HG02870 (cell line): Measurements from ENCODE around the gene NME7.
"Not testable (repeated sequence)": the region's sequence is repeated elsewhere in the genome, so short reads cannot be mapped to it uniquely, and the experiment has no call there.

ENCODE experiments used
- ATAC-seq: cut with Tn5 transposase; IDR thresholded peaks from one replicate; pipeline ENCODE4 v1.9.1; 2021; ENCODE audit warnings: mild to moderate bottlenecking, moderate library complexity; ENCODE audit not compliant: unreplicated experiment

NME7 gene, protein sequence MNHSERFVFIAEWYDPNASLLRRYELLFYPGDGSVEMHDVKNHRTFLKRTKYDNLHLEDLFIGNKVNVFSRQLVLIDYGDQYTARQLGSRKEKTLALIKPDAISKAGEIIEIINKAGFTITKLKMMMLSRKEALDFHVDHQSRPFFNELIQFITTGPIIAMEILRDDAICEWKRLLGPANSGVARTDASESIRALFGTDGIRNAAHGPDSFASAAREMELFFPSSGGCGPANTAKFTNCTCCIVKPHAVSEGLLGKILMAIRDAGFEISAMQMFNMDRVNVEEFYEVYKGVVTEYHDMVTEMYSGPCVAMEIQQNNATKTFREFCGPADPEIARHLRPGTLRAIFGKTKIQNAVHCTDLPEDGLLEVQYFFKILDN

DNA sequence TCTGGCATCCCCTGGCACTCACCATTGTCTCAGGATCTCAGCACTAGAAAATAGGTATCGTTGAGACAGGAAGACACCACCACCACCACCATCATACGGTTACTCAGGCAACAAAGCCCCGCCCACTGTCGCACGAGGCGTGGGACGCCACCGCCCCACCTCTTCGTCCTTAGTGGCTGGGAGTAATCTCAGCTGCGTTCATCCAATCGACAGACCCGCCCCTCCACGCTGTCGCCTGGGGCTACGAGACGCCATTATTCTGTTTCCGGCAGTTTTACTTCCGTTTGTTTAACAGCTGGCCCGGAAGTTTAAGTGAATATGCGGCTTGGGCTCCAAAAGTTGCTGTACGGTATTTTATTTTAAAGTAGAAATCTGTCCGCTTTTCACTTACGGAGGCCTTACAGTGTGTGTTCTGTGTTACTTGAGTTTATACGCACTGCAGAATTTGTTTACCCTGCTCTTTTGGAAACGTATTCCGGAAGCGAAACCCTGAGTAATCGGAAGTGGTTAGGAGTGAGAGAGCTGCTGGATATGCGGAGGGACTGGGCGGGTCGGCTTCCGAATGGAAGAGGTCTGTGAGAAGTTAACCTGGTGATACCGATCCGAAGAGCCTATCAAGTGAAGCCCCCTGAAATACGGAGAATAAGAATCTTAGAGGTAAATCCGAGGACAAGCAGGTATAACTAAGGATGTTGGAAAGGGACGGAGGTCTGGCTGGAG is at the start of gene NME7, which contains the start of gene BLZF1:
NME7 (minus strand) TSS at position 112 of the 720 bp plus-strand sequence; CDS start at position 25, 87 bp downstream.
BLZF1 (plus strand) TSS at position 510 of the 720 bp plus-strand sequence. CDS start 1,328 bp downstream, outside the sequence.
- peak; percentile 96 for ATAC-seq

DNA sequence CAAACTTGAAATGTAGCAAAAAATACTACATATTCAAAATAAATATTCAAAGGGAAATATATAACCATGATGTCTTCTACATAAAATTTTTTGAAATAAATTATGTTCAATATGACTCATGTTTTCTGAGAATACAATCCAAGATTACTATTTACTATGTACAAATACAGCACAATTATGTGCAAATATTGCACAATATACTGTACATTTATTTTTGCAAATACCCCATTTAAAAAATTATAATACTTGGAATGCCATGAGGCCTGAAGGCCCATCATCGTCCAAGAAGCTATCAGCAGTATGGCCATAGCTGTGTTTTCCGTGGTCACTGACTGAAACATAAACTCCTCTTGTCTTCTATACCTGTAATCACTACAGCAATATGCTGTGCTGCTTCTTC is 47.4 kb upstream of the NME7 start:
- no peak for ATAC-seq

DNA sequence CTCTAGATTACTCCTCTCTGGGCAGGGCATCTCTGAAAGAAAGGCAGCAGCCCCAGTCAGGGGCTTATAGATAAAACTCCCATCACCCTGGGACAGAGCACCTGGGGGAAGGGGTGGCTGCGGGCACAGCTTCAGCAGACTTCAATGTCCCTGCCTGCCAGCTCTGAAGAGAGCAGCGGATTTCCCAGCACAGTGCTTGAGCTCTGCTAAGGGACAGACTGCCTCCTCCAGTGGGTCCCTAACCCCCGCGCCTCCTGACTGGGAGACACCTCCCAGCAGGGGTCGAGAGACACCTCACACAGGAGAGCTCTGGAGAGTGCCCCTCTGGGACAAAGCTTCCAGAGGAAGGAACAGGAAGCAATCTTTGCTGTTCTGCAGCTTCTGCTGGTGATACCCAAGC is 40.7 kb upstream of the NME7 start:
- ATAC-seq, result not testable (repeated sequence)

DNA sequence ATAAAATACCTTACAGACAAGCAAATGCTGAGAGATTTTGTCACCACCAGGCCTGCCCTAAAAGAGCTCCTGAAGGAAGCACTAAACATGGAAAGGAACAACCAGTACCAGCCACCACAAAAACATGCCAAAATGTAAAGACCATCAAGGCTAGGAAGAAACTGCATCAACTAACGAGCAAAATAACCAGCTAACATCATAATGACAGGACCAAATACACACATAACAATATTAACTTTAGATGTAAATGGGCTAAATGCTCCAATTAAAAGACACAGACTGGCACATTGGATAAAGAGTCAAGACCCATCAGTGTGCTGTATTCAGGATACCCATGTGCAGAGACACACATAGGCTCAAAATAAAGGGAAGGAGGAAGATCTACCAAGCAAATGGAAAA is 35.0 kb upstream of the NME7 start:
- not testable (repeated sequence) for ATAC-seq

DNA sequence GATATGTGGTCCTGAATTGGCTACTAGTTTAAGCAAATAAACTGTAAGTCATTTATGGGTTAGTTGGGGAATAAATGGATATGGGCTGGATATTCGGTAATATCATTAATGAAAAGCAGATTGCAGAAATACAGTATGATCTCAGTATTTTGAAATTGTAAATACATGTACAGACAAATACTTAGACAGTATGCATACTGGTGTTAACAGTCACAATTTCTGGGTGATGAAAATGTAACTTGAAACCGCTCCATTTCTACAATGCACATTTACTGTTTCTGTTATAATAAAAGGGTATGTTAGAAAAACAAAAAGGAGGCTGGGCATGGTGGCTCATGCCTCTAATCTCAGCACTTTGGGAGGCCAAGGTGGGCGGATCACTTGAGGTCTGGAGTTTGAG is 28.4 kb upstream of the NME7 start:
- ATAC-seq, result no peak

DNA sequence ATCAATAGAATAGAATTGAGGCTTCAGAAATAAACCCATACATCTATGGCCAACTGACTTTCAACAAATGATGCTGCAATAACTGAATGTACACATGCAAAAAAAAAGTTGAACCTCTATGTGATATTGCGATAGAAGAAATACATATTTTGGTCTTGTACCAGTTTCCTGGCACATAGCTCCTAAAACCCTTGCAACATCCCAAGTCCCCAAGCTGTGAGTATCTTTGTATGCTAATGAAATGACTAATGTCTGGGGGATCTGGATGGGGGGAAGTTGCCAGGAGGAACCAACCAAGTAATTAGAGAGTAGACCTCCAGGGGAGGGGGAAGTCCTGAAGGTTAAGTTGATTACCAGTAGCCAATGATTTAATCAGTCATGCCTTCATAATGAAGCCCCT is 24.8 kb upstream of the NME7 start:
- ATAC-seq, result no peak

DNA sequence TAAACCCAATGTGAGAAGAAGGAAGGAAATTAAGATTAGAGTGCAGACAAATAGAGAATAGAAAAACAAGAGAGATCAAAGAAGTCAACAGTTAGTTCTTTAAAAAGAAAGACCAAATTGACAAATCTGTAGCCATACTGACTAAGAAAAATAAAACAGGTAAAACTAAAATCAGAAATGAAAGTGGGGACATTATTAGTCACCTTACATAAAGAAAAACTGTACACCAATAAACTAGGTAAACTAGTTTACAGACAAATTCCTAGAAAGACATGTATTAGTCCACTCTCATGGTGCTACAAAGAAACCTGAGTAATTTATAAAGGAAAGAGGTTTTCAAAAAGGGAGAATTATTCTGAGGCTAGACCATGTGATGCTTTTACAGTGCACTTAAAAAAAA is 22.7 kb upstream of the NME7 start:
- peak; percentile 95 for ATAC-seq

DNA sequence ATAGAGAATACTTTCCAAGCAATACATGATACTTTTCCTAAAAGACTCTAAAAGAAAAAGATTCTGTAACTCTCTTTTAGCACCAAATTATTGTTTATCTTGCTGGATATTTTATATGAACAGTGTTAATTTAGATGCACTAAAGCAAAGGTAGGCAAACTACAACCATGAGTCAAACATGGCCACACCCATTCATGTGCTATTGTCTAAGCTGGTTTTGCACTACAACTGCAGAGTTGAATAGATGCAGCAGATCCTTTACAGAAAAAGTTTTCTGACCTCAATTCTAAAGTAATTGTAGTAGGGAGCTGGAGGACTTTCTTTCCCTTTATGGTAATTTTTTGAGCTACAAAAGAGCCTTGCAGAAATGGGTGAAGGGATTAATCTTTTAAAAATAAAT is 19.8 kb upstream of the NME7 start:
- no peak for ATAC-seq

DNA sequence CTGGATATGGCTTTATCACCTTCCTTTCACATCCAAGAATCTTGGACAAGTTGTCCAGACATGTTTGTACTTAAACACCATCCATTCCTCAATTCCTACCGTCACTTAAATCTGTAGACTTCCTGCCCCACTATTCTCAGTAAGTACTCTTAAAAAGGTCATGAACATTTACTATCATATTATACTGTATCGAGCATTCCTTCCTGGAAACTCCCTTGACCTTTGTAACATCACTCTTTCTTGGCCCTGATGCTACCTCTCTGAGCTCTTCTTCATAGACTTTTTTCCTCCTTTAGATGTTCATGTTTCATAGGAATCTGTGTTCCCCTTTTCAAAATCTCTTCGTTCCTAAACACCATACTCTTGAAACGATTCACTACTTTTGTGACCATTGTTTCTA is 15.9 kb upstream of the NME7 start:
- no peak for ATAC-seq

DNA sequence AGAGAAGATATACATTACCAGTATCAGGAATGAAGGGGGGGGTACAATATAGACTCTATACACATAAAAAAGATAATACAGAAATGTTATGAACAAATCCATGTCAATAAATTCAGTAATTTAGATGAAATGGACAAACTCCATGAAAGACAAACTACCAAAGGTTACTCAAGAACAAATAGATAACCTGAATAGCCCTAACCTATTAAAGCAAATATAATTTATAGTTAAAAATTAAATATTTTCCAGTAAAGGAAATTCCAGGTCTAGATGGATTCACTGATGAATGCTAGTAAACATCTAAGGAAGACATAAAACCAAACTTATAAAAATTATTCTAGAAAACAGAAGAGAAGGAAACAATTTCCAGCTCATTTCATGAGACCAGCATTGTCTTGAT is 13.6 kb upstream of the NME7 start:
- no peak for ATAC-seq

DNA sequence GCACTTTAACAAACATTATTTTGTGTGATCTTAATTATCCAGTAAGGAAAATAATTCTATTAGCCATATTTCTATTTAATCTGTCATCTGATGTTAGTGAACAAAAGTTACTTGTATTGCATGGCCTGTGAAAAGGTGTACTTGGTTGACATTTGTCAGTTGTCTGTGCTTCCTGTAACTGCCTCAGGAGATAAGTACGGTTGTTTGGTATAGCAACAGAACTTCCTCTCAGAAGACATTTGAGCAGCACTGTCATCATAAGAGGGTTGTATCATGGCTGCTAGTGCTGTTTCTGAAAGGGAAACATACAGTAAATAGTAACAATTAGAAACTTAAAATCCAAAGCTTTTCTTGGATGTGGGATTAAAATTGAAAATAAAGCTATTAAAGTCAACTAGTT is 3.8 kb upstream of the NME7 start:
- no peak for ATAC-seq

DNA sequence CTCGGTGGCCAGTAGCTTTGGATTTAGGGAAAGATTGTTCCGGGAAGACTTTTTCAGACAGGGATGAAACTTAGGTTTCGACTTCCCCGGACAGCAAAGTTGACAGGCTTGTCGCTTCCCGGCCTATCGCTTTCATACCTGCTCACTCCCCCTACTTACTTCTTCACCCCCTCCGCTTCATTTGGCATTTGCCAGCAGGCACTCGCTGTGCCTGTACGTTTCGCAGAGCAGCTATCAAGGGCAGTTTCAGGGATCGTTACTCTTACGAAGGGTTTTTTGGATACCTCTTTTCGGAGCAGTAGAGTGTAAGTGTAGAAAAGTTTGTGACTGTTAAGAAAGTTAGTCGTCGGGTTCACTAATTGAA is 791 bp upstream of the NME7 start:
- no peak for ATAC-seq

DNA sequence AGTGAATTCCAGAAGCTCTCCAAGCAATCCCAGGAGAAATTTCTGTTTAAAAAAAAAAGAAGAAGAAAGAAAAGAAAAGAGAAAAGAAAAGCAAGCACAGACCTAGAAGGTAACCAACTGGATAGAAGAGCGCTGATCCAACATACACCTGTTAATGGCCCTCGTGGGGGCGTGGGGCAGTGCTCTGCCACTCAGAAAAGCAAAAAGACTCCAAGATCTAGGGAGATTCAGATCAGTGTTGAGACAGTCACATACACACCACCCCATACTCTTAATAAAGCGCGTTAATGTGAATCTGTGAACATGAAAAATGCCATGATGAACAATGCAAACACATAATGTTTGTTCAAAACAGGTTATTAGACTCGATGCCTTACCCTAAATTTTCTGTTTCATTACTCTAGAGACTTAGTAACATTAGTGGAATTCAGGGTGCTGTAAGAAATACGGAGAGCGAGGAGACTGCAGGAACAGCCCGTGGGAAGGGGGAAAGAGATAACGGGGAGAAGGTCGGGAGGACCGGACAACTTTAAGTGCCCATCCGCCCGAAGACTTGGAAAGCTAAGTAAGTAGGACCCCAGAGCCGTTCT is 406 bp downstream of the NME7 start:
- no peak for ATAC-seq

DNA sequence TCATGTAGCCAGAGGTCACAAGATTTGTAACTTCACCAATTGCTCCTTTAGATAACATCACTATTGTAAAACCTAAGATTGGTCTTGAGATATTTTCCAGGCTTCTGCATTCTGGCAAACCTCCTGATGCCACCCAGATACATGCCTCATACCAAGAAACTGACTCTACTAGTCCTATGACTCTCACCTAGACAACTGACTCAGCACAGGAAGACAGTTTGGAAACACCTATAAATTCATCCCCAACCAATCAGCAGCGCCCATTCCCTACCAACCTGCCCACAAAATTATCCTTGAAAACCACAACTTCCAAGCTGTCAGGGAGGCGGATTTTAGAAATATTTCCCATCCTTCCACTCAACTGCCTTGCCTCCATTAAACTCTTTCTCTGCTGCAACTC is 2.6 kb downstream of the NME7 start:
- ATAC-seq, result no peak

DNA sequence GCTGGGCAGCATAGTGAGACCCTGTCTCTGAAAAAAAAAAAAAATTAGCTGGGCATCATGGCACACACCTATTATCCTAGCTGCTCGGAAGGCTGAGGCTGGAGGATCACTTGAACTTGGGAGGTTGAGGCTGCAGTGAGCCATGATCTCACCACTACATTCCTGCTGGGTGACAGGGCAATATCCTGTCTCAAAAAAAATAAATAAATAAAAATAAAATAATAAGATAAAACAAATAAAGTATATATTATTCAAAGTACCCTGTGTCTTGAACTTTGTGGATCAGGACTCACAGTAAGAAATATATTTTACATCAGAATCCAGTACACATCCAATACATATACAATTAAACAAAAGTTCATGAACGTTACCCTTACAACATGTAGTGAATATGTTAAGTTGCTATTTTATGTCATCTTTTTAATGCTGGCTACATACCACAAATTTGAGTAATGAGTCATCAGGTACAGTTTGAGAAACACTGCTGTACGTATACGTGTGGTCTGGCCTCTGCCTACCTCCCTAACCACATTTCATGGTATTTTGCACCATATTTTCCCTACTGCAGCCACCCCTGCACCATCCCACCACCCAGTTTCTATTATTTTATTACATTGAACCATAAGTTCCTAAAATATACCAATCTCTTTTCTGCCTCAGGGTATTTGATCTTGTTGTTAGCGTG is 4.4 kb downstream of the NME7 start:
- peak; percentile 38 for ATAC-seq

DNA sequence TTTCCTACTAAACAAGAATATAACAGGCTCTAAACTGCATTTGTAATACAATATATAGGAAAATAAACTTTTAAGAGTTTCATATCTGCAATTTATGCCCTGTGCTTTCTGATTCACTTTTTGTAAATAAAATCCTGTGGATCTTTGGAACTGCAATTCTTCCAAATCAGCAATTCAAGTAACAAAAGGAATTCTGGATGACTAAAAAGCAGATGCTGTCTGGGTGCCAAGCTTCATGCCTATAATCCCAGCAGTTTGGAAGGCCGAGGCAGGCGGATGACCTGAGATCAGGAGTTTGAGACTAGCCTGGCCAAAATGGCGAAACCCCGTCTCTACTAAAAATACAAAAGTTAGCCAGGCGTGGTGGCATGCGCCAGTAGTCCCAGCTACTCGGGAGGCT is 6.3 kb downstream of the NME7 start:
- ATAC-seq, result no peak

DNA sequence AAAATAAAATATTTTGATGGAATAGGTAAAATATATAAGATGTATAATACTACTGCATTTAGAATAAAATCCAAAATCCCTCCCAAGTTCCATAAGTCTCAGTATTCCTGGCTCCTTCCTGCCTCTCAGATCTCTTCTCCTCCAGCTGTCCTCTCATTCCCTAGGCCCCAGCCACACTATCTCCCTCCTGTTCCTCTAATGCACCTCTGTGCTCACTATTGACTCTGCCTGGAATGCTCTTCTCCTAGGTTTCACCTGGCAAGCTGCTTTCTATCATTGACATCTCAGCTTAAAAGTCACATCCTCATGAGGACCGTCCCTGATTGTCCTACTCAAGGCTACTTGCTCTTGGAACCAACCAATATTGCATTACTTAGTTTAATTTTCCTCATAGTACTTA is 7.2 kb downstream of the NME7 start:
- ATAC-seq, result no peak

DNA sequence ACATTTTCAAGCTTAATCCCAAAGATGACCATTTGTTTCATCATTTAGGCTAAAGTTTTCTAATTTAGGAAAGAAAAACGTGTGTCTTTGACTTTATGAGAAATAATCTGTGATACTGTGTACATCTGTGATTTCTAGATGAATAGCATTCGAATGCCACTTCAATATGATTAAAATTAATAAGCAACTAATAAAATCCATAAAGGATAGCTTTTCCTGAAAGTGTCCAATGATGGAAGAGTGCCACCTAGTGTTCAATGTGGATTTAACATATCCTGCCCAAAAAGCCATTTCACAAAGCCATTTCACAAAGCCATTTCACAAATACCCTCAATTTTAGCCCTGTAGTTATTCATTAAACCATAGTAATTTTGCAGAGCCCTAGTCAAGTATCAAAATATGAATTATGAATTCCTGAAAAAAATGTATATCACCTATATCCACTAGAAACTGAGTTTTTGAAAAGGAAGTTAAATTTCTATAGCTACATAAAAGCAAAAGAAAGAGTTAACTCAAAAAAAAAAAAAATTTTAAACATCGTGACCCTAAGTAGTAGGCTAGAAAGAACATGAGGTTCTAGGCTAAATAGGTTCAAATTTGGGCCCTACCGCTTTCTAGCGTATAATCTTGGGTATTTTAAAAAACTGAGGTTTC is 19.1 kb downstream of the NME7 start:
- no peak for ATAC-seq

DNA sequence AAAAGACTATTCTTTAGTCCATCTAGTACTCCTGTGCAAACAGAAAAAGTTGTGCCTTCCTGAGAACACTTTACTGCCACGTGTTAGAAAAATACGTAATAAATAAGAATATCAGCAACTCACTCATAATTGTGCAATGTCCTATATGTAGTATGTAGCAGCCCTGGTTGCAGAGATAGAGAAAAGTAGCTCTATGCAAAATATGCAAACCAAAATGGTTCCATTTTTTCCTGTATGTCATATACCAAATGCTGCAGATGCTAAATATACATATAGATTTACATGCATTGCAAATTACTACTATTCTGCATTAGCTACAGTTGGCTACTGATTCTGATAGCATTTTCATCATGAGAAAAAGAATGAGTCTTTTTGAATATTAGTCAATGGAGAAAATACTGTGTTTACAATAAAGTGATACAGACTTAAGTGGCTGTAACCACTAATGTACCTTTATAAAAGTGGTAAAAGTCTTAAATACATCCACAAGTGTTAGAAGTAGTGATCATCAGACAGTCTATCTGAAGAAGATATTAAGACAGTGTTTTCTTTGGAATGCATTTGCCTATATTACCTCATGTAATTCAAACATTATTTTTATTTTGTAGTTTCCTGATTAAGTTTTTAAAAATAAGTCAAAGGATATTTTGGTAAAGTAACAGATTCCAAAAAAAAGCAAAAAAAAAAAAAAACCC is 19.8 kb downstream of the NME7 start:
- no peak for ATAC-seq

DNA sequence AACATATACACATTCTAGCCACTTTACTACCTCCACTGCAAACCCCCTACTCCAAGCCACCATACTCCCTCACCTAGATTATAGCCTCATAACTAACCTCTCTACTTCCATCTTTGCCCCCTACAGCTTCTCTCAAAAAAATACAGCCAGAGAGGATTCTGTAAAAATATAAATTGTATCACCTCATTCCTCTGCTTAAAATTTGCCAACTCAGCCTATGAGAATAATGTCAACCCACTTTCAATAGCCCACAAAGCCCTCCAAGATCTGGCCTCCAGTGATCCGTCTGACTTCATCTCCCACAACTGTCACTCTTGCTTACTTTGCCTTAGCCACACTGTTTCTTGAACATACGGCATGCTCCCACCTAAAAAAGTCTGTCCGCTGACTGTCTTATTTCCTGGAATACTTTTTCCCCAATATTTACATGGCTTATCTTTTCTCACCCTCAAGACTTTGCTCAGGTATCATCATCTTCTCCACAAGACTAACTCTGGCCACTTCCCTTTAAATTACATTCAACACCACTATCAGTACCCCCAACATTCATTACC is 21.5 kb downstream of the NME7 start:
- no peak for ATAC-seq
